ENCODE data around the gene BAIAP2.
A peak's percentile ranks its signal among the peaks of the same experiment; 100 is the strongest.

Gene BAIAP2

DNA sequence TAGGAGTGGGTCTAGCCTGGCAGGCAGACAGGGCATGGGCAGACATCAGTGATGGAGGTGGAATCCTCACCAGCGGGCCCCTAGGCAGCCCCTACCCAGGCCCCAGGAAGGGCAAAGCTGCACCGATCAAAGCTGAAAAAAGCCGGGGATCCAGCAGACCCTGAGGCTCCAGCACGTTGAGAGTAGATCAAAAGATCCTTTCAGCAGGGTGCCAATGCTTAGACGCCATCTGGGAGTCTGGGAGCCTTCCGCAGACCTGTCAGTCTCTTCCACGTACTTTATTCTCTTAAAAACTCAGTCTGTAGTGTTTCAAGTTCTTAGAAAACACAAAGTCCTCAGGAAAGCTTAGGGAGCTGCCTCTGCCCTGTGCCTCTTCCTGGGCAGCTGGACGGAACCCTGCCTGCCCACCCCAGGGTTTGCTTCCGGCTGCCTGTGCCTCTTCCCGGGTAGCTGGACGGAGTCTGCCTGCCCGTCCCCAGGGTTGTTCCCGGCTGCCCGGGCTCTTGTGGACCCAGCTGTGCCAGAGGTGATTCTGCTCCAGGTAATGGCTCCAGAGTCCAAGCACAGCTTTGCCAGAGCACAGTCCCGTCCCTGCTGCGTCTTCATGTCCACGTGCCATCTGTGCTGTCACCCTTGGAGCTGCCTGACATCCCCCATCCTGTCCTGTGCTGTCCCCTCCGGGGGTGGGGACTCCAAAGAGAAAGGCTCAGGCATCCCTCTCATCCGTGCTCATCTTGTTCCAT lies 79.6 kb downstream of the BAIAP2 start:
- DNase-seq = no peak

DNA sequence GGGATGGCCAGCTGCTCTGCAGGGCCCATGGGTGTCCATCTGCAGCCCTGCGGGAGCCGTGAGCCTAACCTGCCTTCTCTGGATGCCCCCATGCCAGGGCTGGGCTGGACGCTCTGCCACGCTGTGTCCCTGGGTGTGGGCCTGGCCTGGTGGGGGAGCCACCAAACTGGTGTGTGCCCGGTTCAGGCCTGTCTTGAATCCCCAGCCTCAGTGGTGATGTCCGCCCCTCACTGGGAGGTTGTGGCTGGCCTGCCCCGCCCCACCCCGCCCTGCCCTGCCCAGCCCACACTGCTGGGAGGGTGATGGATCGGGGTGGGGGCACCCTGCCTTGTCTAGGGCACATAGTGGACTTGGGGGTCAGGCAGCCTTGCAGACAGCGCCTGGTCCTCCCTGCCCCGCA lies 80.3 kb downstream of the BAIAP2 start:
- DNase-seq = no peak

DNA sequence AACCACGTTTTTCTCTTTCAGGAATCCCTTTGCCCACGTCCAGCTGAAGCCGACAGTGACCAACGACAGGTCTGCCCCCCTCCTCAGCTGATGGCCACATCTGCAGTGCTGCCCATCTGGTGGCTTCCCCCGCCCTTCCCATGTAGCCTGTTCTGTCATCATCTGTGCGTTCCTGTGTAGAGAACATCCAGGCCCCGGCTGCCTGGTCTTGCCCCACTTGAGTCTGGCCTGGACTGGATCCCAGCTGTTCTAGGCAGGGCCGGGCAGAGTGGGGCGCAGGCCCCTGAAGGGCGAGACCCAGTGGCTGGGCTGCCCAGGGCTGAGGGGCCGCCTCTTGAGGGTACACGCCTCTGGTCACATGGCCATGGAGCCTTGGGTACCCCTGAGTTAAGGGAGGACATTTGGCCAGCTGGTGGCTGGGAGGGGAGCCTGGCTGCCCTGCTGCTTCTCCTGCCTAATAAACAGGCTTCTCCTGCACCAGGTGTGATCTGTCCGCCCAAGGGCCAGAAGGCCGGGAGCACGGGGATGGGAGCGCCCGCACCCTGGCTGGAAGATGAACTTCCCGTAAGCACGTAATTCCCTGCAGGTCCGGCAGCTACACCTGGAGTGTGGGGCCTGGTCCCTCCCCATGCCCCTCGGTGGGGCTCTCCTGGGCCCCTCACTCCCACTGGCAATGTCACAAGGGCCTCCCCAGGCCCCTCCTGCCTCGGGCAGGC lies 81.0 kb downstream of the BAIAP2 start:
- DNase-seq = no peak

DNA sequence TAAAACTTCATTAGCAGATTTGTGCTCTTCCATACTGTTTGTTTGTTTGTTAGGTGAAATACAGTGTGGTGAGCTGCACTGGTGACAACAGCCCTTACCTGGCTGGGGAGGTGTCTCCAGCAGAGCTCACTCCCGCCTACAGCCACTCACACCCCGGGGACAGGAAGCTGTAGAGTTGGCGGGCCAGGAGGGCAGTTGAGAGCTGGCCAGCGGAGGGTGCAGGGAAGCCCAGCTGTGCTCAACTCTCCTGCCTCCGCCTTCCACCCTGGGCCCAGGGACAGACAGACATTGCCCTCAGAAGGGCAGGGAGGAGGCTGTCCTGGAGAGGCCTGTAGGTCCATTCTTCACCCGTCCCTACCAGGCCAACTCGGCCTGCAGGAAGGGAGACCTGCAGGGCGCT lies 81.8 kb downstream of the BAIAP2 start:
- no peak for DNase-seq

DNA sequence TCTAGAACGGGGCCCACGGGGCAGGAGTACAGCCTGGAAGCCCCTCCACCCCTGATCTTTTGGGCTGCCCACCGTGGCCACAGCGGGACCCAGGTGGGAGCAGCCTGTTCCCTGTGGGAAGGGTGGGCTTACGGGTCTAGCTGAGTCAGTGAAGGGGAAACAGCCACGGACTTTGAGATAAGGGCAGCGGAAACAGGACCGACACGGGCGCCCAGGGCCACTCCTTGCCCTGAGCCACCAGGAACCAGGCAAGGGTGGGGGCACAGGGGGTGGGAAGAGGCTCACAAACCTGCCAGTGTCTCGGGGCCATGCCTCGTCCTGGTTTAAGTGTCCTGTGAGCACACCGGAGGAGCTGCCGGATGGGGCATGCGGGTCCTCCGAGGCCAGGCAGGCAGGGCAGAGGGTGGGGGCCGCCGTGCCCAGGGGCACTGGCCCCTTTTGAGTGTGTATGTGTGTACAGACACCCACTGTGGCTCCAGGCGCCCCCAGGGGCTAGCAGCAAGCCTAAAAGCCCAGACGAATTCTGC lies 82.8 kb downstream of the BAIAP2 start:
- DNase-seq = no peak

DNA sequence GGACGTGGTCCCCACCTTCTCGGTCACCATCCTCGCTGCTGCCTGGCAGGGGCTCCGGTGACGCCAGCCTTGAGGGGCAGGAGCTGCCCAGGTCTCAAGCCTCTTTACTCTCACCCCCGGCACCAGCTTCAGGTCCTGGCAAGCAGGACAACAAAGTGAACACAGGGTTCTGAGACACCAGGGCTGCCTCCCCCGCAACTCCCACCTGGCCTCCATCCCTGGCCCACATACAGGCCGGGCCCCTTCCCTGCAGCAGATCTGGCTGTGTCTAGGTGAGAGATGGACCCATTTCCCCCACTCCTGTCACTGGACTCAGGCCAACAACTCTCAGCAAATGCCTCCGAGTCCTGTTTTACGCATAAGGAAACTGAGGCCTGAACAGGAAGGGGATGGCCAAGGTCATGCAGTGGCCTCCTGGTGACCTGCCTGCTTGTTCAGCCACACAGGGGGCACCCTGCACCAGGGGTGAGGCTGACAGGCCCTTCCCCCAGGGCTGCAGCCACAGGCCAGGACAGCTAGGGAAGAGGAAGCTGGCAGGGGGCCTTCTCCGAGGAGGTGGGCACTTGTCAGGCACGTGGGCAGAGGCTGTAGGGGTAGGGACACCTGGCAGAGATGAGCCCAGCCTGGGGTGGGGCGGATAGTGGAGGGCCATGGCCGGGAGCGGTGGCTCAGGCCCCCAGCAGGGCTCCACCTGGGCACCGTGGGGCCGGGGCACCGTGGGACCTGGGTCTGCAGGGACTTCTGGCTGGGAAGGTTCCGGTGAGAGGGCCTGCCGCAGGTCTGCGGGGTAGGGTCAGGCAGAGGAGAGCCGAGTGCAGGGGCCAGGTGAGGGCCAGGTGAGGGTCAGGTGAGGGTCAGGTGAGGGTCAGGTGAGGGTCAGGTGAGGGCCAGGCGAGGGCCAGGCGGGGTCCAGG lies 83.6 kb downstream of the BAIAP2 start:
- DNase-seq = no peak

DNA sequence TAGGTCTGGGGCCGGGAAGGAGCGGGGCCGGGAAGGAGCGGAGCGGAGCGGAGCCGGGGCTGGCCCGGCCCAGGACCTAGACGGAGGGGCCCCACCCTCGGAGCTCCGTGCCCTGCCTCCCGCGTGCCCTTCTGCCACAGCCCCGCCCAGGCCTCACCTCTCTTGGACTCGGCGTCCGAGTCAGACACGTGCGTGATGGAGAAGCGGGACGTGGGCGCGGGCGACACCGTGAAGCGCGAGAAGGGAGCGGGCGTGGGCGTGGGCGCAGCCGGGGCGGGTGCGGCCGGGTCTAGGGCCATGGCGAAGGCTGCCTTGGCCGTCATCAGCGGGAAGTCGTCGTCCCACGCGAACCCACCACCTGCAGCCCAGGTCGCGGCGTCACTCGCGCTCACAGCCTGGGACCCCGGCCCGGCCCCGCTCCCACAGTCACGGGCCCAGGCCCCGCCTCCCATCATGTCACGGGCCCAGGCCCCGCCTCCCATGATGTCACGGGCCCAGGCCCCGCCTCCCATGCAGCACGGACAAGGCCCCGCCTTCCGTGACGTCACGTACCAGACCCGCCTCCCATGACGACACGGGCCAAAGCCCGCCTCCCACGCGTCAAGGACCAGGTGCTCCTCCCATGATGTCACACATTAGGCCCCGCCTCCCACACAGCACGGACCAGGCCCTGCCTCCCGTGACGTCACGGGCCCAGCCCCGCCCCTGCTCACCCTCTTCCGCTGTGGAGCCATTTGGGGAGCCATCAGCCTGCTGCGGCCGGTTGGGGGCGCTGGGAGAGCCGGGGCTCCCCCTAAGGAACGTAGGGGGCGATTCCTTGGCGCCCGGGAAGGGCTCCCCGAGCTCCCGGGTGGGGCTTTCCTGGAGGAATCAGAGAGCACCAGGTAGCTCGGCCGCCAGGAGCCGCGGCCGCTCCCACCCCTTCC lies 84.5 kb downstream of the BAIAP2 start:
- DNase-seq = peak; percentile 90

DNA sequence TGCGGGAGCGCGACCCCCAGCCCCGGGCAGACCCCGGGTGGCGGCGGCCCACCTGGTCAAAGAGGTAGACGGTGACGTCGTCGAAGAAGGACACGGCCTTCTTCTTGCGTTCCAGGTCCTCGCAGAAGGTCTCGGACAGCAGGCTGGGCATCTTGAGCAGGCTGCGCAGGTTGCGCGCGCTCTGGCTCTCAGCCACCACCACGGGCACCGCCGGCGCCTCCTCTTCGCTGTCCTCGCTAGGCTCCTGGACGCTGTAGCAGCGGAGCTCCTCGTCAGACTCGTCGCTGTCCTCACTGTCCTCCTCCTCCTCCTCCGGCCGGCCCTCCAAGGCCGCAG lies 85.2 kb downstream of the BAIAP2 start:
- DNase-seq = no peak

DNA sequence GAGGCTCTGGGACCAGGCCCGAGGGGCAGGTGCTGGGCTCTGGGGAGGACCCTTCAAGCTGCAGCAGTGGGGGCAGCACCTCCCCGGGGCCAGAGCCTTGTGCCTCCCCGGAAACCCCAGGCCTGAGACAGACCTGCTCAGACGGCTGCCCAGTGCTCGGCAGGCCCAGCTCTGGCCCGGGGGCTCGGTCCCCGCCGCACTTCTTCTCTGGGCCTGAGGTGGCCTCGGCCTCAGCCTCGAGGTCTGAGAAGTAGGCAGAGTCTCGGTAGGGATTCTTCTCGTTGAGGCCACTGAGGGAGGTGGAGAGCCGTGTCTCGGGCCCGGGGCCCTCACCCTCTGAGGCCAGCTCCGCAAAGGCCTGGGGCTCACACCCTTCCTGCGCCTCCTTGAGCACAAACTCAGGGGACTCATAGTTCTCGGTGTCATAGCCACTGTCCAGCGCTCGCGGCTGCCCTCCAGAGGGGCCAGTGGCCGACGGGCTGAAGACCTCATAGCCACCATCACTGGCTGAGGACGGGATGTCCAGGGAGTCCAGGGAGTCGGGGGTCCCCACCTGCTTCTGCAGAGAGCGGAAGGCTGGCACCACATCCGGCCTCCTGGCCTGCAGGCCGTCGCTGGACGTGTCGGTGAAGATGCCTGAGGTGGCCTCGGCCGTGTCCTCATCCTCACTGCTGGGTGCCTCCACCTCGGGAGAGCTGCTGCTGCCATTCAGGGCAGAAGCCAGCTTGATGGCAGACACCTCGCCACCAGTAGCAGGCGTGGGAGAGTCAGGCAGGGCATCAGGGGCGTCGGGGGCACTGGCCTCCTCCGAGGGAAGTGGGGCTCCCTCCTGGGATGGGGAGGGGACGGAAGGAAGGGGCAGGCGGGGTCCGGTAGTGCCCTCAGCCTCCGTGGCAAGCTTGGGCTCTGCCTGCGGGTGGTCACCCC lies 86.0 kb downstream of the BAIAP2 start:
- no peak for DNase-seq

DNA sequence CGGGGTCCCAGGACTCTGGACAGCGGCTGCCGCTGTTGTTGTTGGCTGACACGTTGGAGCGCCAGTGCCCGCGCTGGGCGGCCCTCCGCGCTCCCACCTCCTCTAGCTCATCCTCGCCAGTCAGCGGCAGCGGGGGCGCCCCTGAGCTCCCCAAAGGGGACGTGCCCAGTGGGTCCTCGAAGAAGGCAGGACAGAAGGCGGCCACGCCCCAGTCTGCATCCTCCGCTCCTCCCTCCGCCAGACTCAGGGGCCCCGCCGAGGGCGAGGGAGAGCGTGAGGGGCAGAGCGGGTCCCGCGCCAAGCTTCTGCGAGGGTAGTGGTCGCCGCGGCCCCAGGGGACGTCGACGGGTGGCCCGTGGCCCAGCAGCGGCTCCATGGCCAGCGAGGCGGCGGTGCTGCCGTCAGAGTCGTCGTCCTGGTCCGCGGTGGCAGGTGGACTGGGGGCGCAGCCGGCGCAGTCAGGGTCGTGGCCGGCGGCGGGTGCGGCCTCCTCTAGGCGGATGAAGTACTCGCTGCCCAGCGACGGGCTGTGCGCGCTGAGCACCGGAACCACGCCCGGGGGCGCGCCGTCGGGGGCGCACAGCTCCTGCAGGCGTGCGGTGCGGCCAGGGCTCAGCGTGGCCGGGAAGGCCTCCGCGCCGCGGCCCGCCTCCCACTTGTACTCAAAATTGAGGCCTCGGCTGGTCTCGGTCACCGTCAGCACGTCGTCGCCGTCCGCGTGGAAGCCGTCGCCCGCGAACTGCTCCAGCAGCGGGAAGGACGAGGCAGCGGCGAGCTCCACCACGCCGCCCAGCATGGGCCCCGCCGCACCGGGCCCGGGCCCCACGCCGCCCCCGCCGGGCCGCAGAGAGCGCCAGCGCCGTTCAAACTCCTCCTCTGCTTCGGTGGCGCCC lies 87.1 kb downstream of the BAIAP2 start:
- no peak for DNase-seq

DNA sequence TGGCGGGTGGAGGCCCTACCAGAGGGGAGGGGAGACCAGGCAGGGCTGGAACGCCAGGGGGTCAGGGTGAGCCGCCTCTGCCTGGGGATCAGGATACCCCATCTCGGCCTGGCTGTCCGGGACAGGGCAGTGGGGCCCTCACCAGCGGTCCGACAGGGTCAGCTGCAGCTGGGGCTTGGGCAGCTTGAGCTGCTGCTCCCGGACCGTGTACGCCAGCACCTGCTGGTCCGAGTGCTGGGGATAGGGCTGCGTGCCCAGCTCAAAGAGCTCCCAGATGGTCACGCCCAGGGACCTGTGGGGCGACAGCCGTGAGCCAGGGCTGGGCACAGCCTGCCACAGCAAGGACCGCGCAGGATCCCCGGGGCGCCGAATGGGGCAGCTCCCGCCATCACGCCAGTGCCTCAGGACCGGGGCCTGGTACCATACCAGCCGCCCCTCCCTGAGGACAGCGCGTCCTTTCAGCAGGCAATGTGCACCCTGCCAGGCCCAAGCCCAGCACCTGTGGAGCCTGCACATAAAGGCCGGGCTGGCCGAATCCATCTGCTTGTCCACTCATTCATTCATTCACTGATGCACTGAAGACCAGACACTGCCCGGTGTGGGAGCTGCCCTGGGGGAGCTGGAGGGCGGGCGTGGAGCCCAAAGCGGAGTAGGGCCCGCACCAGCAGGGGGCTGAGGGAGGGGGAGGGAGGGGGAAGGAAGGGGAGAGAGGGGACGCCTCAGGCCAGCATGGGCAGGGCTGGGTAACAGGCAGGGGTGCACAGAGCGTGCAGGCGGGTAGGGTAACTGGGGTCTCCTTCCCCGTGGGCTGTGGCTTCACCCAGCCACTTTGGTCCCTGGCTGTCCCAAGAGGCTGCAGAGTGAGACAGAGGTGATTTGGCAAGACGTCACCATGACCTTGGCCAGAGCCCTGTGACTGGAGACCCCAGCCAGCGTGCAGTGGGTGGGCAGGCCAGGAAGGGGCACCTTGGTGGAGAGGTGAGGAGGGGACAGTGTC lies 88.4 kb downstream of the BAIAP2 start:
- no peak for DNase-seq

DNA sequence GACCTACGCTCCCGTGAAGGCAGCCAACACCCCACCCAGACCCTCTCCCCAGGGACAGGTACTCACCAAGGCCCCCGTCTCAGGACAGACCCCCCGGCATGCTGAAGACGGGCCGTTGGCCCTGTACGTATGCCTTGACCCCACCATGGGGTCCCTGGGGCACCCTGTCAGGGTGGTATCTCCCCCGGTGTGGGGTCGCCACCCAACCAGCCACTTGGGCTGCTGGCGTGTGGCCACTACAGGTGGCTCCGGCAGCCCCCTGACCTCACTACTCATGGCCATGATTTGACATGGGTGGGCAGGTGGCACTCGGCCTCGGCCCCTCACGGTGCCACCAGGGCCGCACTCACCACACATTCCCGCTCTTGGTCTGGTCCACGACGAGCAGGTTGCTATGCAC lies 89.4 kb downstream of the BAIAP2 start:
- no peak for DNase-seq

DNA sequence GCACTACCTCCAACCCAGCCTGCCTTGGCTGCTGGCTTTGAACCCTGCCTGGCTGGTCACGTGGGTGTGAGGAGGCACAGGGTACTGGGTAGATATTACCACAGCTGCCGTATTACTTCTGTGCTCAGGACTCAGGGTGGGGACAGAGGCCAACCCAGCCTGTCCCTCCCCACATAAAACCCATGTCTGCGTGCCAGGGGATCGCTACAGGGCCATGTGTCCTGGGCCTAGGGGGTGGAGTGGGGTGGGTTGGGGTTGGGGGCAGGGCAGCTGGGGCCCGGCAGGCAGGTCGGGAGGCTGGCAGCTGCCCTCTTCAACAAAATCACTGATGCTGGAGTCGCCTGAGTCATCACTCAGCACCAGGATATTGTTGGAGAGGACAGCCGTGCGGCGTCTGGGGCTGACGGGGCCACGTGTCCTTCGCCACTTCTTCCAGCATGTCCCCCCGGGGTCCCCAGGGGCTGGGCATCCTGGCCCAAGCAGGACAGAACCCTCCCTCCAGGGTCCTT lies 90.7 kb downstream of the BAIAP2 start:
- DNase-seq = no peak

DNA sequence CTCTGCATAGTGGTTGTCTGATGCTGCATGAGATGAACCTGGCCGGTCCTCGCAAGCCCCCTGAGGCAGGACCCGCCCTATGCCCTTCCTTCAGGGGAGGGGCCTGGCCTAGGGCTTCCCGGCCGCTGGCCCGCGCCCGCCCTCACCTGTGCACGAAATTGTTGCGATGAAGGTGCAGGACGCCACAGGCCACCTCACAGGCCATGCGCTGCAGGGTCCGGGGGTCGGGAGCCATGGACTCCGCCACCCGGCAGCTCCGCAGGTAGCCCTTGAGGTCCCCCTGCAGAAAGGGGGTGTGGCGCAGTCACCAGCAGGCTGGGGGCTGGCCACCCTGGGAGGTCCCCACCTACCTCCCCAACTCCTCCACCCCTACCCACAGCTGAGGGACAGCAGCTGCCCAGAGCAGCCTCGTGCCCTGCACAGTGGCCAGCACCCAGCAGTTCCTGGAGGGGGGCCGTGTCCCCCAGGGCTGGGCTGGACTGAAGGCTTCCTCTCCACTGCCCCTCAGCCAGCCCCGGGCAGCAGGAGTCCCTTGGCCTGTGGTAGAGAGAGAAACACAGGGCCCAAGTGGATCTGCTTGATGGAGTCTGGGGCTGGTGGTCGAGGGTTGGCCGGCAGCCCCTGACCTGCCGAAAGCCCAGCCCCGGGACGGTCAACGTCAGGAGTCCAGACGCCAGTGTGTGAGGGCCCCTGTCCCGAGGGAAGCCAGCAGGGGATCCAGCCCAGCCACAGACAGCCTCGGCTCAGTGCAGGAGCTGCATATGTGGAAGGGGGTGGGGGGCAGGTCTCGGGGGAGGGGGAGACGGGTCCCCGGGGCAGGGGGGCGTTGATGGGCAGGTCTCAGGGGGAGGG lies 91.6 kb downstream of the BAIAP2 start:
- DNase-seq = no peak

DNA sequence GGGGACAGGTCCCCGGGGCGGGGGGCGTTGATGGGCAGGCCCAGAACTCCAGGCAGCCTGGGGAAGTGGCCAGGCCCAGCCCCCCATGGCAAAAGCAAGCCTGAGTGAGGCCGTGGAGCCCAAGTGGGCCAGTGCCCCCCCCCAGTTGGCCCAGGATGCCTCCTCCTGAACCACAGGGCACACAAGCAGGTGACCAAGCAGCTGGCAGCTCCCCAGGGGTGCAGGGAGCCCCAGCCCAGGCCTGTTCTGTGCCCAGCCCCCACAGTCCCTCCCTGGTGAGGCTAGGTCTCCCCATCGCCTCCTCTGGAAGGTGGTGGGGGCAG lies 92.1 kb downstream of the BAIAP2 start:
- DNase-seq = no peak

DNA sequence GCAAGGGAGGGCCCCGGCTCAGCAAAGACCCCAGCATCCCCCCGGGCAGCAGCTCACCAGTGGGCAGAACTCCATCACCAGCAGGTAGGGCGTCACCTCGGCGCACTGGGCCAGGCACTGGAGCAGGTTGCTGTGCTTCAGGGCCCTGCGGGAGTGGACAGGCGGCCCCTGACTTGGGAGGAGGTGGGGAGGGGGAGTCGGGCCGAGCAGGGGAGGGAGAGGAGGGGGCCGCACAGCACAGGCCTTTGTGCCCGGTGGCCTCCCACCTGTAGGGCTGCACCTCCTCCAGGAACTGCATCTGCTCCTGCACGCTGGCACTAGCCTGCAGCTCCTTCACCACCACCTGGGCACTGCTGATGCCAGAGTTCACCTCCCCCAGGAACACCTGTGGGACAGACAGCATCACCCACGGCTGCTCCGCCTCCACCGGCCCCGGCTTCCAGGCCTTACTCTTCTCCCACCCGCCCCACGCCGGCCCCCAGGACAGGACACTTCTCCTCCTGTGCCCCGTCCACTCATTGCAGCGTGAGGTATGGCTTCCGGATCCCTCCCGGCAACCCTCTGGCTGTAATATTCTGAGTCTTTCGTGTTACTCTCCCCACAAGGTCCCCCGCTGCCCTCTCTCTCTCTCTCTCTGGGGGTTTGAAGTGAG lies 92.7 kb downstream of the BAIAP2 start:
- no peak for DNase-seq

DNA sequence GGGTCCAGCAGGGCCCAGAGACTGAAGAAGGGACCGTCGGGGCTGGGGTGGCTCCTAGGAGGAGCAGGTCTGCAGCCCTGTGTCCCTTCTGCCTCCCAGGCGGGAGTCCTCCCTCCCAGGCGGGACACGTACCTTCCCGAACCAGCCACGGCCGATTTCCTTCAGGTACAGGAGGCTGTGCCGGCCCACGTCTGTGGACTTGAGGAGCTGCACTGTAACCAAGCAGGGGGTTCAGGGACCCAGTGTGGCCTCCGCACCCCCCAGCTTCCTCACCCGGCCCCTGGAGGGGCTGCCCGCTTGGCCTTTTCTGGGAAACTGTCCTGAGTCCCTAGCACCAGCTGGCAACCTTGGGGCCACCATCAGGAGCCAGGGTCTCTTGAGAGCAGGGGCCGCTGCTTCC lies 93.4 kb downstream of the BAIAP2 start:
- DNase-seq = no peak
